GM19351 (cell line): ENCODE results near the gene FN3KRP.

ENCODE experiments used
- ATAC-seq: cut with Tn5 transposase; IDR thresholded peaks from one replicate; pipeline ENCODE4 v1.9.1; 2021; ENCODE audit warnings: mild to moderate bottlenecking, moderate library complexity; ENCODE audit not compliant: unreplicated experiment

Gene FN3KRP

GRCh38 chr17:82716203-82717010, at the start of gene FN3KRP:
Gene FN3KRP, plus strand, starts transcription at chr17:82716706. Its CDS starts 50 bp downstream, at chr17:82716756.
- peak; percentile 74 for ATAC-seq

- no peak for ATAC-seq
Observed at GRCh38 chr17:82666931-82667667, 49.4 kb upstream of the FN3KRP start.

GRCh38 chr17:82667668-82668000, 48.9 kb upstream of the FN3KRP start:
- no peak for ATAC-seq

GRCh38 chr17:82668024-82668630, 48.4 kb upstream of the FN3KRP start:
- no peak for ATAC-seq

GRCh38 chr17:82668631-82669099, 47.8 kb upstream of the FN3KRP start:
- ATAC-seq = no peak

- ATAC-seq = no peak
Observed at GRCh38 chr17:82670661-82671450, 45.6 kb upstream of the FN3KRP start.

GRCh38 chr17:82674656-82675475, 41.6 kb upstream of the FN3KRP start:
- ATAC-seq = no peak

- ATAC-seq = no peak
Observed at GRCh38 chr17:82675476-82676245, 40.8 kb upstream of the FN3KRP start.

- ATAC-seq = no peak
Observed at GRCh38 chr17:82677353-82677925, 39.1 kb upstream of the FN3KRP start.

GRCh38 chr17:82678265-82678891, 38.1 kb upstream of the FN3KRP start:
- ATAC-seq = no peak

- no peak for ATAC-seq
Observed at GRCh38 chr17:82679586-82680465, 36.7 kb upstream of the FN3KRP start.

- no peak for ATAC-seq
Observed at GRCh38 chr17:82681547-82681946, 35.0 kb upstream of the FN3KRP start.

GRCh38 chr17:82683534-82683933, 33.0 kb upstream of the FN3KRP start:
- ATAC-seq = no peak

GRCh38 chr17:82684228-82684841, 32.2 kb upstream of the FN3KRP start:
- no peak for ATAC-seq

- no peak for ATAC-seq
Observed at GRCh38 chr17:82685291-82685690, 31.2 kb upstream of the FN3KRP start.

GRCh38 chr17:82686366-82687324, 29.9 kb upstream of the FN3KRP start:
- ATAC-seq = no peak
